A549 (cell line): Measurements from ENCODE around the gene SNX10. TPM values are rescaled to one million over a fixed set of nuclear protein-coding genes. Genes with fewer than 3 reads are reported as not detected.

ENCODE experiments used
- ATAC-seq, 2 experiments: fragments of 200-7000 bp in 1 of 2; fragments of >200 bp in 1 of 2; cut with Nextera tagmentation in 1 of 2; cut with Tn5 transposase in 1 of 2; 3 replicates each; pipeline versions ENCODE4 v1.8.0 to v1.9.1; 2018 to 2020; ENCODE audit warnings: mild to moderate bottlenecking in 1 of 2, moderate library complexity in 1 of 2
- CTCF ChIA-PET: fragments of 300-600 bp; sonication (Branson Sonifier 250); formaldehyde crosslinking; extraction: SDS; loops from one replicate; lab custom pipeline; 2021; ENCODE audit warnings: antibody characterized with exemption, inconsistent platforms; lab: Yijun Ruan, JAX
- POLR2A ChIA-PET: fragments of 350-600 bp; formaldehyde crosslinking; extraction: SDS; loops from one replicate; lab custom pipeline; 2021; ENCODE audit warnings: antibody characterized with exemption, inconsistent platforms; lab: Yijun Ruan, JAX
- DNase-seq, 2 experiments: peaks; one replicate each; pipeline versions ENCODE4 v3.0.0 to v3.0.0-alpha.2; 2011 to 2016; ENCODE audit warnings: low read depth in 1 of 2, low spot score in 1 of 2
- FAIRE-seq: peaks from 2 replicates; lab custom pipeline; 2011; peaks lifted over from hg19 to GRCh38; lab: Jason Lieb, UNC
- H3K27ac ChIP-seq, 2 experiments: fragments of >200 bp; sonication (Bioruptor Twin); formaldehyde crosslinking; 3 replicates each; pipeline ENCODE4 v1.5.1; 2016 to 2017
- H3K4me1 ChIP-seq: fragments of >200 bp; sonication (Bioruptor Twin); formaldehyde crosslinking; 3 replicates; pipeline ENCODE4 v1.6.1; 2016
- H3K4me2 ChIP-seq: fragments of >200 bp; sonication (Bioruptor Twin); formaldehyde crosslinking; 3 replicates; pipeline ENCODE4 v1.6.1; 2016
- H3K4me3 ChIP-seq: fragments of >200 bp; sonication (Bioruptor Twin); formaldehyde crosslinking; 3 replicates; pipeline ENCODE4 v1.5.1; 2016
- H3K9me3 ChIP-seq: fragments of >200 bp; sonication (Bioruptor Twin); formaldehyde crosslinking; 3 replicates; pipeline ENCODE4 v1.6.1; 2016
- BCL3 ChIP-seq: fragments of >200 bp; sonication (Bioruptor Twin); formaldehyde crosslinking; IDR thresholded peaks from 3 replicates; pipeline ENCODE4 v1.6.1; 2016
- BHLHE40 ChIP-seq: IDR thresholded peaks from 2 replicates; pipeline ENCODE4 v1.6.1; 2012; ENCODE audit warnings: low read depth, low read length, inconsistent platforms
- CHD2 ChIP-seq: fragments of 150-350 bp; IDR thresholded peaks from 2 replicates; pipeline ENCODE4 v1.6.1; 2014; ENCODE audit warnings: low read length; ENCODE audit not compliant: partially characterized antibody
- CHD4 ChIP-seq: fragments of 200-600 bp; sonication (generic); IDR thresholded peaks from 2 replicates; pipeline ENCODE4 v1.6.1; 2016; ENCODE audit warnings: antibody characterized with exemption, mild to moderate bottlenecking, borderline replicate concordance
- E2F6 ChIP-seq: IDR thresholded peaks from 2 replicates; pipeline ENCODE4 v1.6.1; 2012; ENCODE audit warnings: low read depth, borderline replicate concordance
- EHF ChIP-seq: fragments of 250-450 bp; sonication (Bioruptor Pico); IDR thresholded peaks from 2 replicates; pipeline ENCODE4 v1.5.0; 2020; ENCODE audit warnings: mild to moderate bottlenecking
- EHMT2 ChIP-seq: fragments of 200-600 bp; sonication (generic); IDR thresholded peaks from 2 replicates; pipeline ENCODE4 v1.6.1; 2016; ENCODE audit warnings: antibody characterized with exemption, low read depth, mild to moderate bottlenecking, moderate library complexity
- ESRRA ChIP-seq: fragments of 150-350 bp; IDR thresholded peaks from 2 replicates; pipeline ENCODE4 v1.6.1; 2014; ENCODE audit warnings: mild to moderate bottlenecking, low read length, borderline replicate concordance
- HMGXB4 ChIP-seq: fragments of 250-450 bp; sonication (Bioruptor Pico); IDR thresholded peaks from 2 replicates; pipeline ENCODE4 v1.5.0; 2021; ENCODE audit warnings: mild to moderate bottlenecking, moderate library complexity, borderline replicate concordance
- HOXB5 ChIP-seq: fragments of 250-450 bp; sonication (Bioruptor Pico); IDR thresholded peaks from 2 replicates; pipeline ENCODE4 v1.5.0; 2020; ENCODE audit warnings: mild to moderate bottlenecking, moderate library complexity
- KDM1A ChIP-seq: fragments of 200-600 bp; sonication (generic); IDR thresholded peaks from 2 replicates; pipeline ENCODE4 v1.6.1; 2016; ENCODE audit warnings: low read depth, mild to moderate bottlenecking
- MAFK ChIP-seq: fragments of 450-650 bp; IDR thresholded peaks from 2 replicates; pipeline ENCODE4 v1.6.1; 2014; ENCODE audit not compliant: partially characterized antibody
- MAX ChIP-seq: IDR thresholded peaks from 2 replicates; pipeline ENCODE4 v1.6.1; 2012
- PBX3 ChIP-seq: IDR thresholded peaks from 2 replicates; pipeline ENCODE4 v1.6.1; 2012
- PHF8 ChIP-seq: fragments of 200-600 bp; sonication (generic); IDR thresholded peaks from 2 replicates; pipeline ENCODE4 v1.6.1; 2016; ENCODE audit warnings: low read depth, mild to moderate bottlenecking, antibody characterized with exemption, moderate library complexity, borderline replicate concordance
- RCOR1 ChIP-seq: fragments of 150-350 bp; IDR thresholded peaks from 2 replicates; pipeline ENCODE4 v1.6.1; 2014; ENCODE audit warnings: antibody characterized with exemption, low read length, low read depth
- REST ChIP-seq: fragments of 200-600 bp; sonication (generic); IDR thresholded peaks from 2 replicates; pipeline ENCODE4 v1.6.1; 2016; ENCODE audit warnings: antibody characterized with exemption, mild to moderate bottlenecking, moderate library complexity
- RFX5 ChIP-seq: fragments of 450-650 bp; IDR thresholded peaks from 2 replicates; pipeline ENCODE4 v1.7.1; 2014; ENCODE audit warnings: antibody characterized with exemption, mild to moderate bottlenecking, moderate library complexity
- RNF2 ChIP-seq: fragments of 200-600 bp; sonication (generic); IDR thresholded peaks from 2 replicates; pipeline ENCODE4 v1.6.1; 2016; ENCODE audit warnings: low read depth, mild to moderate bottlenecking, antibody characterized with exemption, moderate library complexity, borderline replicate concordance
- ZC3H11A ChIP-seq: fragments of 450-650 bp; IDR thresholded peaks from 2 replicates; pipeline ENCODE4 v1.6.1; 2014; ENCODE audit warnings: antibody characterized with exemption, mild to moderate bottlenecking
- ZSCAN20 ChIP-seq: fragments of 250-450 bp; sonication (Bioruptor Pico); IDR thresholded peaks from 2 replicates; pipeline ENCODE4 v1.8.0; 2022; ENCODE audit warnings: mild to moderate bottlenecking, moderate library complexity
- WGBS: methylation state at CpG from one replicate; pipeline ENCODE4 v1.1.6; 2017; ENCODE audit errors: missing lambda C conversion rate; 5-methylcytosine and 5-hydroxymethylcytosine counted together
- polyA plus RNA-seq, 4 experiments: library from polyadenylated mRNA; depleted of rRNA in 3 of 4; stranded (reverse); fragments of >200 nt; fragmentation: RNase III in 1 of 4; extraction: RNeasy Plus Mini Kit Qiagen cat#74134 plus additional on column Dnase treatment in 1 of 4; gene quantifications; 2 replicates in 3 of 4; 3 replicates in 1 of 4; pipeline ENCODE4 v1.2.3, GENCODE V29; 2011 to 2017

SNX10 gene
- polyA plus RNA-seq, 2 of the 4 experiments (the other 2 are of a cell fraction), result 4.5 to 12.6 TPM

- FAIRE-seq (no peak), DNase-seq (no peak), ATAC-seq (0 out of 6 replicates have a peak, but pooled peaks of 1 of the 2 experiments have one; percentile 10)
- Histone ChIP-seq H3K4me3 (peak overlapping the region; percentile 59), H3K4me2 (peak overlapping the region; percentile 95), H3K4me1 (no peaks in the 10 kb centered on the region), H3K9me3 (no peaks in the 10 kb centered on the region), H3K27ac (peak overlapping the region in 1 of 2 experiments; percentile 81; a peak in 3 of 6 replicates)
- ChIA-PET POLR2A (interaction anchor here (0.8 kb wide), 1 partner anchor 781 kb away, joined by 3 read pairs; the partner anchor contains the start of gene HOXA7), CTCF (interaction anchor here (0.6 to 8.4 kb wide), 7 partner anchors 10 to 786 kb away, joined by 3 to 228 read pairs (median 6); no protein-coding TSS in a partner anchor)
- WGBS, result 20% methylated on average over 11 of the region's 14 CpGs
- TF ChIP-seq EHMT2 (no peak), HMGXB4 (CRISPR knock-in tag) (no peak), EHF (CRISPR knock-in tag) (no peak), MAX (no peak), BHLHE40 (no peak), ZSCAN20 (CRISPR knock-in tag) (no peak), RNF2 (peak; percentile 4; the same call in 1 of the 2 replicates), CHD4 (no peak), MAFK (no peak)
Observed at GRCh38 chr7:26375726-26376174, 84.1 kb downstream of the SNX10 start.

GRCh38 chr7:26376175-26376917, 84.7 kb downstream of the SNX10 start:
- POLR2A ChIA-PET, result no interaction called here
- H3K4me3 ChIP-seq, result peak overlapping the region; percentile 59
- H3K4me2 ChIP-seq, result peak overlapping the region; percentile 95
- 3% methylated on average over 33 of the region's 88 CpGs for WGBS
- H3K27ac ChIP-seq, result peak overlapping the region; percentile 46 to 81
- DNase-seq, result peak; percentile 25 to 52
- H3K4me1 ChIP-seq, result no peaks in the 10 kb centered on the region
- CTCF ChIA-PET, result interaction anchor here (1.0 to 8.4 kb wide), 16 partner anchors 8 to 786 kb away, joined by 3 to 228 read pairs (median 6); partner anchors contain the start of gene HOXA5
- peak; percentile 90 to 91 for ATAC-seq
- FAIRE-seq, result no peak
- H3K9me3 ChIP-seq, result no peaks in the 10 kb centered on the region
- no peak for TF ChIP-seq ESRRA
- no peak for TF ChIP-seq CHD2
- TF ChIP-seq E2F6, result peak; percentile 86
- TF ChIP-seq BHLHE40, result no peak
- no peak for TF ChIP-seq RCOR1
- peak; percentile 96 for TF ChIP-seq RFX5
- peak; percentile 70; the same call in 1 of the 2 replicates for TF ChIP-seq MAX
- TF ChIP-seq REST, result no peak
- TF ChIP-seq HOXB5, result no peak
- TF ChIP-seq BCL3, result no peak
- peak; percentile 38; the same call in 1 of the 2 replicates for TF ChIP-seq PHF8
- TF ChIP-seq PBX3, result no peak
- no peak for TF ChIP-seq KDM1A
- no peak for TF ChIP-seq ZC3H11A
